Activated CD4-positive, CD25-positive, alpha-beta regulatory T cell treated with anti-CD3 and anti-CD28 coated beads, Interleukin-2, amount 50 U/mL, for 24 hours (primary cell): ENCODE results near the gene LPIN1.
"Not testable (repeated sequence)": the region's sequence is repeated elsewhere in the genome, so short reads cannot be mapped to it uniquely, and the experiment has no call there.

Source experiments
- ATAC-seq, 2 donors: fragments of 150-1000 bp; cut with Tn5 transposase; one replicate each; pipeline ENCODE4 v1.10.0; 2021; ENCODE audit warnings: mild to moderate bottlenecking in 1 of 2, moderate library complexity in 1 of 2

Gene LPIN1

GRCh38 chr2:11837875-11838734 is 91.7 kb downstream of the LPIN1 start:
- ATAC-seq: no peak

GRCh38 chr2:11839916-11840315 is 93.5 kb downstream of the LPIN1 start:
- no peak for ATAC-seq

GRCh38 chr2:11842336-11842735 is 95.9 kb downstream of the LPIN1 start:
- ATAC-seq: no peak

GRCh38 chr2:11844798-11845197 is 98.4 kb downstream of the LPIN1 start:
- ATAC-seq: not testable (repeated sequence)

- ATAC-seq: not testable (repeated sequence)
These were observed 101.5 kb downstream of the LPIN1 start for GRCh38 chr2:11847935-11848334.

- no peak for ATAC-seq
These were observed 103.7 kb downstream of the LPIN1 start for GRCh38 chr2:11850082-11850481.

GRCh38 chr2:11852526-11853196 is 106.2 kb downstream of the LPIN1 start:
- ATAC-seq: no peak

GRCh38 chr2:11853197-11853588 is 106.8 kb downstream of the LPIN1 start:
- ATAC-seq: no peak

GRCh38 chr2:11855064-11855760 is 108.8 kb downstream of the LPIN1 start:
- no peak for ATAC-seq

- ATAC-seq: no peak
These were observed 109.7 kb downstream of the LPIN1 start for GRCh38 chr2:11856095-11856494.

- no peak for ATAC-seq
These were observed 112.5 kb downstream of the LPIN1 start for GRCh38 chr2:11858883-11859282.

GRCh38 chr2:11859975-11860374 is 113.5 kb downstream of the LPIN1 start:
- ATAC-seq: not testable (repeated sequence)

GRCh38 chr2:11861044-11861443 is 114.6 kb downstream of the LPIN1 start:
- no peak for ATAC-seq

- ATAC-seq: no peak
These were observed 115.6 kb downstream of the LPIN1 start for GRCh38 chr2:11862049-11862448.

- no peak for ATAC-seq
These were observed 116.7 kb downstream of the LPIN1 start for GRCh38 chr2:11863103-11863502.

- peak; percentile 24 to 51 for ATAC-seq
These were observed 117.3 kb downstream of the LPIN1 start for GRCh38 chr2:11863513-11864328.

- no peak for ATAC-seq
These were observed 118.3 kb downstream of the LPIN1 start for GRCh38 chr2:11864724-11865123.

GRCh38 chr2:11865378-11865777 is 118.9 kb downstream of the LPIN1 start:
- no peak for ATAC-seq

GRCh38 chr2:11865805-11866204 is 119.4 kb downstream of the LPIN1 start:
- ATAC-seq: no peak

- peak; percentile 77 to 81 for ATAC-seq
These were observed 120.2 kb downstream of the LPIN1 start for GRCh38 chr2:11866358-11867335.

GRCh38 chr2:11867926-11868325 is 121.5 kb downstream of the LPIN1 start:
- ATAC-seq: no peak
